Measurements from ENCODE around the gene ZNF467.

GRCh38 chr7:149735181-149735602, 38.2 kb downstream of the ZNF467 start:
- TF ChIP-seq POLR2AphosphoS5 (IDR thresholded peaks at IDR 0.05; ENCODE audit: low read depth, low read length), result no peak
- TF ChIP-seq CTCF (IDR thresholded peaks at IDR 0.05 in 2 of 3, conservative IDR thresholded peaks at IDR 0.05 in 1 of 3; ENCODE audit: borderline replicate concordance in 1 of 3, insufficient read depth in 1 of 3, low read depth in 2 of 3, low read length in 2 of 3), result no peak
- no peak for TF ChIP-seq POLR2A (IDR thresholded peaks at IDR 0.05; ENCODE audit: borderline replicate concordance, extremely low read depth, insufficient read depth, insufficient read length)
- no peak for TF ChIP-seq RAD21 (IDR thresholded peaks at IDR 0.05; ENCODE audit: low read depth)
- no peak for TF ChIP-seq TCF7L2 (IDR thresholded peaks at IDR 0.05; ENCODE audit: borderline replicate concordance, extremely low read depth, insufficient read depth, insufficient read length)
- no peak for TF ChIP-seq ATF3 (IDR thresholded peaks at IDR 0.05)
- TF ChIP-seq SRF (IDR thresholded peaks at IDR 0.05; ENCODE audit: low read depth), result no peak
- TF ChIP-seq REST (IDR thresholded peaks at IDR 0.05; ENCODE audit: low read depth), result no peak
- TF ChIP-seq SIN3A (IDR thresholded peaks at IDR 0.05; ENCODE audit: low read depth), result no peak
- TF ChIP-seq EGR1 (IDR thresholded peaks at IDR 0.05; ENCODE audit: low read depth), result no peak
- TF ChIP-seq YY1 (IDR thresholded peaks at IDR 0.05; ENCODE audit: extremely low read depth, insufficient replicate concordance, low read depth, low read length), result no peak

Data from HCT116 (cell line).